Non-pigmented ciliary epithelial cell (primary cell): ENCODE measurements around the gene PRKCE.

Experiments
- DNase-seq: peaks from one replicate; pipeline ENCODE4 v3.0.0-alpha.2; 2010; ENCODE audit warnings: low read depth

Gene PRKCE

GRCh38 chr2:46169467-46169866, 518.0 kb downstream of the PRKCE start:
- no peak for DNase-seq

DNA sequence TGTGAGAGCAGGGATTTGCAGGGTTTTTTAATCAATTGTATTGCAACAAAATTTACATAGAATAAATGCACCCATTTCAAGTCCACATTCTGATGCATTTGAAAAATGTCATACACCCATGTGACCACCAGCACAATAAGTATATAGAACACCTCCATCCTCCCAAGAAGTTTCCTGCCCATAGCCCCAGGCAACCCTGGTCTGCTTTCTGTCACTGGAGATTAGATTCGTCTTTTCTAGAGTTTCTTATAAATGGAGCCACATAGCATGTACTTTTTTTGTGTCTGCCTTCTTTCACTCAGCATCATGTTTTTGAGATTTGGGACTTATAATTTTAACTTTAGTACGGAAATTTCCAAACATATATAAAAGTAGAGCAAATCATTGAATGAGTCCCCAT, 518.6 kb downstream of the PRKCE start:
- DNase-seq, result no peak

DNA sequence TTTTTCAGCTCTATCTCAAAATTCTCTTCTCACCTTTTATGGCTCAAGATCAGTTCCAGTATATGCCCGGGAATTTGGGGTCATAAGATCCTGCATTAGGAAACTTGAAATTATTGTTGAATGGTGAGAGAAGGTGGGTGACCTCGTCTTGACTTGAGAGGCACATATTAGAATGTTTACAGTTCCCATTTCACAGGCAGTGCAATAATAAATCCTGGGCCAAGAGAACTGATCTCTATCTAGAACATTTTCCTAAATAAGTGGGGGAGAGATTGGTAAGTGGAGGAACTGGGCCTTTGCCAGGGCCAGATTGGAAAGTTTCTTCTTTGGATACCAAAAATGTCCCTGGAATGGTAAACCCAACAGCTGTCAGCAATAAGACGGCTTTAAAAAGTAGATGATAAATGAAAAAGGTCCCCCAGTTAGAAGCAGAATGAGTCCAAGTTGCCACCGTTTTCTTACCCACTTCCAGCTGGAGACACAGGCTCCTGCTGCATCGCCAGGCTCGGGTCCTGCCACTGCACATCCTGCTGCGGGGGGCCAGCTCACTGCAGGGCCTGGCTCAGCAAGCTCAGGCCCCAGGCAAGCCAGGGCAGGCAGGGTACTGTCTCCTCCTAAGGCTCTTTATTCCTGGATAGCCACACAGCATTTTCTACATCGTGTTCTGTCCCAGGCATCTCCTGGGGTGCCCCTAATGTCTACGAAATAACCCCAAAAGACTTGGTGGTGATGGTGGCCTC, 519.3 kb downstream of the PRKCE start:
- no peak for DNase-seq

DNA sequence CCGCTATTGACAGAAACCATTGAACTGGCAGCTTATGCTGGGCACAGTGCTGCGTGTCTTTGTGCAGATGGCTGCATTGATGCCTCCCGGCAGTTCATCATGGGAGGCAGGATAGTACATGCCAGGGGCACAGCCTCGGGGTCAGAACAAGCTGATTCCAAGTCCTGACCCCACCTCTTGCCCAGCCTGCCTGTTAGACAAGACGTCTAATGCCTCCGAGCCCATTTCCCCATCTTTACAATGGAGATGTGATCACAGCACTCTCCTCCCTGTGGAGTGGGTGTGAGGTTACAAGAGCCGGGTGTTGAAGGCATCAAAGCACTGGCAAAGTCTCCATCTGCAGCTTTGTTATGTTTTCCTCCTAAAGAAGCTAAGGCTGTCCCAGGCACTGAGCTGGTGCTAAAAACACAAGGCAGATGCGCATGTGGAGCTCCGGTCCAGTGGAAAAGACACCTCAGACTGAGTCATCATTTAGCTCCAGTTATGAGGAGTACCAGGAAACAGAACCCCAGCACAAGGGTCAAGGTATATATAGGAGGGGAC, 520.0 kb downstream of the PRKCE start:
- peak; percentile 65 for DNase-seq

DNA sequence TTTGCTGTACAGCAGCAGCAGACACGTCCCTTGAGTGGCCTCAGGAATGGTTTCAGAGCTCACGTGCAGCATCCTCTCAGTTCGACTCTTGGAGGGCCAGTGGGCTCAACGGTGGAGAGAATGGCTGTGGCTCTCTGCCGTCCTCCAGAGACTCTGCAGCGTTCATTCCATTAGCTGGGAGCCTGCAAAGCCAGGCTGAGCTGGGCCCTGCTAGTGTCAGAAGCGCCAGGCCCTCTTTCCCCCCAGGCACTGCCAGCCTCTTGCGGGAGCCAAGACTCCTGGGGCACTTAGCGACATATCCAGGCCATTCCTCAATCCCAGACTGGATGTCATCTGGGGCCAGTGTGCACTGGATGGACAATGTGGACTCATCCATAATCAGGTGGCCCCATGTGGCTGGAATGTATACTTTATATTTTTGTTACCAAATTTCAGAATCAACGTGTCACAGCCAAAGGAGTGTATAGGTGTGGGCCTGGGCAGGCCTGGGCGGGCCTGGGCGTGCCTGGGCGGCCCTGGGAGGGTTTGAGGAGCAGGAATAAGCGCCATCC, 520.6 kb downstream of the PRKCE start:
- DNase-seq, result no peak

DNA sequence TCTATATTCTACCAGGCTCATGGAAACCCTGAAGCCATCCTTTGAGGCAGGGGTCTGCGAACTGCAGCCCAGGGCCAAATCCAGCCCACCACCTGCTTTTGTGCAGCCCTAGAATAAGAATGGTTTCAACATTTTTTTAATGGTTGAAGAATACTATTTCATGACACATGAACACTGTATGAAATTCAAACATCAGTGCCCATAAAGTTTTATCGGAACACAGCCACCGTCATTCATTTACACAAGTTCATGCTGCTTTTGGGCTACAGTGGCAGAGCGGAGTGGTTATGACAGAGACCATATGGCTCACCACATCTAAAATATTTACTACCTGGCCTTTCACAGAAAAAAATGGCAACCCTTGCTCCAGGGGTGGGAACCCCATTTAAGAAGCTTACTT, 521.6 kb downstream of the PRKCE start:
- no peak for DNase-seq

- no peak for DNase-seq
These were observed 522.3 kb downstream of the PRKCE start for GRCh38 chr2:46173636-46174250.

DNA sequence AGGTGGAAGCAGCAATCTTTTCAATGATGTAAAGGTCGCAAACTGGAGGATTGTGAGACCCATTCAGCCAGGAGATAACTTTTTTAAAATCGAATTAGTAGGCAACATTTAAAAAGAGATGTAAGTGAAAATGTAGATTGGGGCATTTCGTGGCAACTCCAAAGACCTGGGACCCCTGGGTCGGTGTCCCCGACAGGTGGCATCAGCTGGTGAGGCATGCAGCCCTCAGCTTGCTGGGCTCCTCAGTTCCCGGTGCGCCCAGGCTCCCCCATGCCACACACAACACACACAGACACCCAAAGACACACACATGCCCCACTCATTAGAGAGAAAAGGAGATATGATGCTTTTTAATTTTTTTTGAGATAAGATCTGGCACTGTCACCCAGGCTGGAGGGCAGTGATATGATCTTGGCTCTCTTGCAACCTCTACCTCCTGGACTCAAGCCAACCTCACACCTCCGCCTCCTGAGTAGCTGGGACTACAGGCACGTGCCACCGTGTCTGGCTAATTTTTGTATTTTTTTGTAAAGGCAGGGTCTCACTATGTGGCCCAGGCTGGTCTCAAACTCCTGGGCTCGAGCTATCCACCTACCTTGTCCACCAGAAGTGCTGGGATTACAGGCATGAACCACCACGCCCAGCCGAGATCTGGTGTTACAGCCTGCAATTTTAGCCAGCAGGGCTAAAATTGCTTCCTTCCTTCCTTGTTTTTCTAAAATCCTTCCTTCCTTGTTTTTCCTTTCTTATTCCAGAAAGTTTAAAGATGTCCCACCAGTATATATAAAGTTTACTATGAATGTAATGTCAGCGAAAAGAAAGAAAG, 523.1 kb downstream of the PRKCE start:
- no peak for DNase-seq

DNA sequence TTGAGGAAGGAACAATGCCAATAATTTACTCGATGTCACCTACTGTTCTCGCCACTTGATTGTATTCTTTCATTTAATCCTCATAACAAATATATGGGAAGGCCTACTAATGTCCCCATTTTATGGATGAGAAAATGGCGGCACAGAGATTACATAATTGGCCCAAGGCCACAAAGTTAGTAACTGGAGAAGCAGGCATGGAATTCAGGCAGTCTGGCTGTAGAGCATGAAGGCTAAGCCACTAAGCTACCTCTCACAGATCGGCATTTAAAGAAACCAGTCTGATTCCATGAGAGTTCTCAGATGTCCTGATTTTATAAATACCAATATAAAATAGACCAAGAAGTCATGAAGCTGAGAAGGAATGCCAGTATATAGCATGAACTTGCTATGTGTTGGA, 523.9 kb downstream of the PRKCE start:
- peak; percentile 73 for DNase-seq

- DNase-seq, result no peak
These were observed 526.1 kb downstream of the PRKCE start for GRCh38 chr2:46177461-46178089.

DNA sequence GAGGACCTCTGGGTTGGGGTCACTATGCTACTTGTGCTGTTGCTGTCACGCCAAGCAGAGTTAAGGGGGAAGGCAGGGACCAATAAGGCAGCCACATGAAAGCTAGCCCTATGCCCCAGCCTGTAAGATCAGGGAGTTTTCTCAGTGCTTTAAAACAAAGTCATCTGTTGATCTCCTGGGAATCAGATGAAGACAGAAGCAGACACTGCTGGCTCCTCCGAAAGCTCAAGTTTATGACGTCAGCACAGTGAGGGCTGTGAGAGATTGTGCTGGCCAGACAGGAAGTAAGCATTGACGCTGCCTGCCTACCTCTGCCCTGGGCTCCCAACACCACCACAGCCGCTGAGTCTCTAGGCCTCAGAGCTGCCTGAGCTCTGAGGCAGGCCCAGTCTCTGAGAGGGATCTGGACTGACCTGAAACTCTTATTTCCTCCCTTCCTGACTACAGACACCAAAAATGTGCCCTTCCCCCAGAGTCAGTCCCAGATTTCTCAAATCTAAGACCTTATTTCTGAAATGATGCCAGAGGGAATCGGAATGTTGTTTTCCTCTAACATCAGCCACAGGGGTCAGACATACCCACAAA, 527.7 kb downstream of the PRKCE start:
- DNase-seq, result peak; percentile 96

GRCh38 chr2:46180189-46180588, 528.7 kb downstream of the PRKCE start:
- no peak for DNase-seq

DNA sequence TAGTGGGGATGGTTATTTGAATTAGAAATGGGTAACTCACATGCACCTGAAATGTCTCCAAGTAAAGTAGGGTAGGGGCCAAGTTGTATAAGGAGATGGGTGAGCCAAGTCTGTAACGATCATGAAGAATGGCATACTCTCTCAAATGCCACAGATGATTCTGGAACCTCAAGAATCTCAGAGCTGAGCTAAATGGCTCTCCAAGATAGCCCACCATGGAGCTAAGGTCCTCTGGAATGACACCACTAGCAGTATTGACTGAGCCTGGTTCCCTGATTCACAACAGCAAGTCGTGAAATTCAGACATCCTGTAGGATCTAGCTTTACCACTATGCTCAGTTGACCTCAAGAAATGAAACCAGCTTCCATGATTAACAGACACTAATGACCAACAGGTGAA, 529.8 kb downstream of the PRKCE start:
- no peak for DNase-seq

DNA sequence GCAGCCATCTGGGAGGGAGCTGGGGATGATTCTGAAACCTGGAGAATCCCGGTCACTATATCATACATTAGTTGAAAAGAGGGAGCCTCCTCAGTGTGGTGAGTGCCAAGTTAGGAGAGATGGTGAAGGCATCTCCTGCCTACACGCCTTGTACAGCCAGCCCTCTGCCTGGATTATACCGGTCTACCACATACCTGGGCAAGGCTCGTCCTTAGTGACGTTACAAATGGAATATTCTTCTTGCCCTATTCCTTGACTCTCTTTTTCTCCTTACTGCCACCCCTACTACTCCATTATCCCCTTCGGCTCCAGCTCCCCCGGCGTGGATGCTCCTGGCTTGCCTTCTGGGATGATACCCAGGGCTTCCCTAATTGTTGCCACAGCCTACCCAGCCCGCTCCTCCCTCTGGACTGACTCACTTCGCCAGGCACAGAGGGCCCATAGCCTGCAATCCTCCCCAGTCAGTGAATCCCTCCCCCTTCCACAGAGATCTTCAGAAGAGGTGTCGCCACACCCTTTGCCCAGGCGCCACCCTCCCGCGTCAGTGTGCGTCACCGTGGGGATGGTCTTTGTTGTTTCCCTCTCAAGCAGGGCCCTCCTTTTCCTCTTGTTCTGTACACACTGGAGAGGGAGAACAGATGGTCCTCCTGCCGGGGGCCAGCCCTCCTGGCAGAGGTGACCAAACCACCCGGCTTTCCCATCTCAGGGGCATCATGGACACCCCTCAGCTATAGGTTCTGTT, 530.5 kb downstream of the PRKCE start:
- DNase-seq, result no peak

GRCh38 chr2:46183426-46183825, 532.0 kb downstream of the PRKCE start:
- no peak for DNase-seq

DNA sequence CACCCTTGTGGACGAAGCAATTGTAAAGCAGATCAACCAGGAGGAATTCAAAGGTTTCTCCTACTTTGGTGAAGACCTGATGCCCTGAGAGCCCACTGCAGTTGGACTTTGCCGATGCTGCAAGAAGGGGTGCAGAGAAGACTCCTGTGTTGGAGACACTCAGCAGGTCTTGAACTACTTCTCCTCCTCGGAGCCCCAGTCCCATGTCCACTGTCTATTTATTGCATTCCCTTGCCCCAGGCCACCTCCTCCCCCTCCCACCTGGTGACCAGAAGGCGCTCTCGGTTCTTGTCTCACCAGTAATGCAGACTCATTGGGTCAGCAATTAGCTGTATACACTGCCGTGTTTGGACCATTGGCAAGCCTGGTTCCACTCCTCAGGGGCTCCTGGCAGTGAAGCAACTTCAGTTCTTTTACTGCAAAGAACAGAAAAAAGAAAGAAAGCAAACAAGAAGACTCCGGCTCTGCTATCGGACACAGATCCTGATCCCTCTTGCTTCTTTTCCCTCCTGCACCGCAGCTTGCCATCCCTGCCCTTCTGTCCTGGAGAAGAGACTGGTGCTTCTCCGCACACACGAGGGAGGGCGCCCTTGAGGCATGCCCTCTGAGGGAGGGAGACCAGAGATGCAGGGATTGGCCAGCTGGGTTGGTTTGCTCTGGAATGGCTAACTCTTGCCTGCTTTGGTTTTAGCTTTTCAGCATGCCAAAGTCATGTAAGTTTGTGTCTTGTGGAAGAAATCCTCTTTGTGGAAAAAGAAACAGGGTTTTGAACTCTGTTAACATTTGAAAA, 533.5 kb downstream of the PRKCE start:
- DNase-seq, result no peak

- no peak for DNase-seq
These were observed 535.7 kb downstream of the PRKCE start for GRCh38 chr2:46187112-46187618.

DNA sequence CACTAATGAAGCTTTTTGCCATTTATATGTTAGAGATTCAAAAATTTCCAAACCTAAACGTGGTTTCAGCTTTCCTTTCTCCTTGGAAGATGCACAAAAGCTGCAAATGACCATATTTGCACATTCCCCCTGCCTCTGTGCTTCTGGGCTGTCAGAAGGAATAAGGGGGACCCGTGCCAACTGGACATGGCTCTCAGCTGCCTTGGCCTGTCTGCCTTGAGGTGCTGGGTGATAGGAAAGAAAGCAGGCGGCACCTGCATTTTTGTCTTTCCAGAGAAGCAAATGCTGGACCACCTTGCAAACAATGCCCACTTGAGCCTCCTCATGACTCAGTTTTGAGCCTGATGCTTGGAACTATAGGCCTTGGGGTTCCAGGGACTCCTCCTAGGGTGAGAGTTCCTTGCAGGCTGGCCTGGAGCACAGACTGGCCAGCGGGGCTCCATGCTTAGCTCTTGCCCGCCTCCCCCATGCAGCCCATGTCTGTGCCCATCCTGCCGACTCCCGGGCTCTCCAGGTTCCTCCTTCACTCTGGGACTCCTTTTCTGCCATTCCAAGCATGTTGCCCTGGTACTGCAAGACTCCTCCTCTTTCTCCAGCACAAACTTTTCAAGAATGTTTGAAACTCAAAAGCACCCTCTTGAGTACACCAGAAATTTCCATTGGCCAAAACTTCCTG, 536.7 kb downstream of the PRKCE start:
- DNase-seq, result no peak

DNA sequence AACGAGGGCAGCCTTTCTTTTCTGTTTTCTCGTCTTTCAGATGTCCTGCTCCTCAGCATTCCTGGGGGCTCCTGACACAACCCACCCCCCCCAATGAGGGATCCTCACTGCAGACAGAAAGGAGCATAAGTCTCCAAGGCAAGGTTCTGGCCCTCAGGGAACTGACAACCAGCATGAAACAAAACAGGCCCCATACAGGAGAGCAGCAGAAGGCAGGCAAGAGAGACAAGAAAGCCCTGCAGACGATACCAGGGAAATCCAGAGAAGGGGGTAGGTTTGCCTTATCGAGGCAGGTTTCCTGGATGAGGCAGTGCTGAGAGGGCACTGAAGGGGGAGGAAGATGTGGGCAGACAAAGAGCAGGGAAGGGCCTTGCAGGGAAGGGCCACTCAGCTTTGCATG, 541.9 kb downstream of the PRKCE start:
- no peak for DNase-seq
